Activated CD8-positive, alpha-beta memory T cell treated with anti-CD3 and anti-CD28 coated beads for 48 hours (primary cell): Measurements from ENCODE around the gene RPL9.
A peak's percentile ranks its signal among the peaks of the same experiment; 100 is the strongest.
"Not testable (repeated sequence)": the region's sequence is repeated elsewhere in the genome, so short reads cannot be mapped to it uniquely, and the experiment has no call there.

Experiments
- DNase-seq, 3 experiments: peaks; one replicate each; pipeline ENCODE4 v3.0.0-alpha.2; 2020; ENCODE audit warnings: low read depth in 2 of 3, low spot score in 2 of 3

The RPL9 gene

DNA sequence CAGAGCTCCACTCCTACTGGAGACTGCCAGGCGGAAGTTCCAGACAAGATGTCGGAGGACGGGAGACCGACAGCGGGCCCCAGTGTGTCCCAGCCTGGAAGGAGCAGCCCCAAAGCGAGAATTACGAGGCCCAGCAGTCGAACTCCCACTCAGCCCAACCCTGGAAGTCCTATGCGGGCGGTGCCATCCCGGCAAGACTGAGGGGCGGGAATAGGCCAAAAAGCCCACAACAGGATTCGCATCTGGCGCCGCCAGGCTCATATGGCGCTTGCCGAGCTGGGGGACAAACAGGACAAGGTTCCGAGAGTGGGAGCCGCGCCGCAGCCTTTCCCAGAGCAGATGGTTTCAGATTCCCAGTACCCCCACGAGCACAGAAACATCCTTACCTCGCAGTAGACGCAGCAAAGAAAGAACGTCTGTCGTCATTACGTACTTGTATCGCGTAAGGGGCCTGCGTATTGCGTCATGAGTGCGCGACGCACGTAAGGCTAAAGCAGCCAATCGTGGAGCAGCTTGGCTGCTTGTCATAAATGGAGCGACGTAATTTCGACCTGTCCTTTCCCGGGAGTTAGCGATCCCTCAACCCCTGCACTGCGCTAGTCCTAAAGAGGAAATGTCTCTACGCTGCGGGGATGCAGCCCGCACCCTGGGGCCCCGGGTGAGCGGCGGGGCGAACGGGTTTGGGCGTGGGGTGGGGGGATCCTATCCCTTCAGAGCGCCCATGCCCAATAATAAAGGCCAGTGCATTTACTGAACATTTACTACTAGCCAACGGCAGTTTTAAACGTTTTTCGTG, at the start of gene RPL9, which contains the start of gene LIAS:
Gene RPL9 (minus strand): TSS at position 418 of the 796 bp plus-strand sequence. CDS start 483 bp downstream, outside the sequence.
Gene LIAS (plus strand): TSS at position 552 of the 796 bp plus-strand sequence. CDS start 62 bp downstream, at position 614.
- DNase-seq: peak; percentile 83 to 94 (median 83)

- no peak for DNase-seq
Measured at GRCh38 chr4:39505581-39505980, 46.9 kb upstream of the RPL9 start.

DNA sequence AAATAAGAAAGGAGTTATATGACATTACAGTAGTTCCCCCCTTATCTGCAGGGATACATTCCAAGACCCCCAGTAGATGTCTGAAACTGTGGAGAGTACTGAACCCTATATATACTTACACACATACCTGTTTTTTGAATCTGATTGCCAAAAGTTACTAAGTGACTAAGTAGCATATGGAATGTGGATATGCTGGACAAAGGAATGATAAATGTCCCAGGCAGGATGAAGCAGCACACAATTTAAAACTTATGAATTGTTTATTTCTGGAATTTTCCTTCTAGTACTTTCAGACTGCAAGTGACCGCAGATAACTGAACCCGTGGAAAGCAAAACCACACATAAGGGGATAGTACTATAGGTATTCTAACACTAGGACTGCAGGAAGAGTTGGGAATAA, 45.8 kb upstream of the RPL9 start:
- no peak for DNase-seq

GRCh38 chr4:39502664-39503035, 43.9 kb upstream of the RPL9 start:
- DNase-seq: not testable (repeated sequence)

GRCh38 chr4:39502019-39502663, 43.4 kb upstream of the RPL9 start:
- no peak for DNase-seq

DNA sequence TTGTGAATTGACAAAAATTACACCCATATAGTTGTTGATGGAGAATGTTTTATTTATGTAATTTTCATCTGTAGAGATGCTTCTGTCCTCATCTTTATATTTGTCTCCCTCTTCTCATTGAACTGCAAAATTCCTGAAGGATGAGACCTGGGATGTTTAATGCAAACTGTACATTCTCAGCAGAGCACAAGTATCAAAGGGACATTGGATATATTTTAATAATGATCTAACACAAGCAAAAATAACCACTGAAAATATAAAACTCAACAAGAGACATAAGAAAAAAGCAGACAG, 40.0 kb upstream of the RPL9 start:
- no peak for DNase-seq

- no peak for DNase-seq
Measured at GRCh38 chr4:39497909-39498726, 39.4 kb upstream of the RPL9 start.

GRCh38 chr4:39495446-39496213, 36.9 kb upstream of the RPL9 start:
- no peak for DNase-seq

DNA sequence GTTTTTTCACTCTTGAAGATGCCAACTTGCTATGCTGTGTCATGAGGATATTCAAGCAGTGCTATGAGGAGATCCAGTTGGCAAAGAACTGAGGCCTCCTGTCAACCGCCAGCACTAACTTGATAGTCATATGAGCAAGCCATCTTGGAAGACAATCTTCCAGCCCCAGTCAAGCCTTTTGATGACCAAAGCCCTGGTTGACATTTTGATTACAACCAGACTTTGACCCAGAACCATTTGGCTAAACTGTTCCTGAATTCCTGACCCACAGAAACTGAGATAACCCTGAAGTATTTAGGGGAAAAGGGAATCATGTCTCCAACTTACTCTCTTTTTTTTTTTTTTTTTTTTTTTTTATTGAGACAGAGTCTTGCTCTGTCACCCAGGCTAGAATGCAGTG, 35.6 kb upstream of the RPL9 start:
- no peak for DNase-seq

- DNase-seq: no peak
Measured at GRCh38 chr4:39490322-39490721, 31.6 kb upstream of the RPL9 start.

GRCh38 chr4:39486221-39486804, 27.6 kb upstream of the RPL9 start:
- no peak for DNase-seq

DNA sequence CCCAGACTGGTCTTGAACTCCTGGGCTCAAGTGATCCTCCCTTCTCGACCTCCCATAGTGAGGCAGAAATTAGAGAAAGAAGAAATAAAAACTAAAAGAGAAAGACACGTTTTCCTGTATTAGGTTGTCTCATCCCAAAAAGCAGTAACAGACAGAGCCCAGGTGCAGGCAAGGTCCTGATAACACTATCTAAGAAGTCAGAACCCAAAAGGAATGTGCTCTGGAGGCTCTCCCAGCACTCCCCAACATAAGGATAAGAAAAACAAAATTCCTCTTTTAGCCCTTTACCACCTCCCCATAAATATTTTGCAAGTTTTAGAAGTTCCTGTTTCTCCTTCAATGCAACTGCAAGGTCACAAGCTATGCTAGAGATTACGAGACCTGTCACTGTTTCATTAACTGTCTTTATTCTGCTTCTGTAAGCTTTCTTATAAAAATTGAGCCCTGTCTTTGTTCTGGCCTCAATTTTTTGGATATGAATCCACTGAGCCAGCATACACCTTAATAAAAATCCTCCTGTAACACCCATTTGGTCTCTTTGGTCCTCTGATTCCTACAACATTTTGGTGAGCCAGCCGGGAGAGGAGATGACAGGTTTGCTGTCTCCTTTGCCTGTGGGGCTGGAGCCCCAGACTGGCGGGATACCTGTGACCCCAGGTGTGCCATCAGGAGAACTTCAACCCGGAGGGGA, 26.0 kb upstream of the RPL9 start:
- no peak for DNase-seq

- DNase-seq: no peak
Measured at GRCh38 chr4:39480902-39481695, 22.4 kb upstream of the RPL9 start.

GRCh38 chr4:39480251-39480650, 21.5 kb upstream of the RPL9 start:
- no peak for DNase-seq

DNA sequence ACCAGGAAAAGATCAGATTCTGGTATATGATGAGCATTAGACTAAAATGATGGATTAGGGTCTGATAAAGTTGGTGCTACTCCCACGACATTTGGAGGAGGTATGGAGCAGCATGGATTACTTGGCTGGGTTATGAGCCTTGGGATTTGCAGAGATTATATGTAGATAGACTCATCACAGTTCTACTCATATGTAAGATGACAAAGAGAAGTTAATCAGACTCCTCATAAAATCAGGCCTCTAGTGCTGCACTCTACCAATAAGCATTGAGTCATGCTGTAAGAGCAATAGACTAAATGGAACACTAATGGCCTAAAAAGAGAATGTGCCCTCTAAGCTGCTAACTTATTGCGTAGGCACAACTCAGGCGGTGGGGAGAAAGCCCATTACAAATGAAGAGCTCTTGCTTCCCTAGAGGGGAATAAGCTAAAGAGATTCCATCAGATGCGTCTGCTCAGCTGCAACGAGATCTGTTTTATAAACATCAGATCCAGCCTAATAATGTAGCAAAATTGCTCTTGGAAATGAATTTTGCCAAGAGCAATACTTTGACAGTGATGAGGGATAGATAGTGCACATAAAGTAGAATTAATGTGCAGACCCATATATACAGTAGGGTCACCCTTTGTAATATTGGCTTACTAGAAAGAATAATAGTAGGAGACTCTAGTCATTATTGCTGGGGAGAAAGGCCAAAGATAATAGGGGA, 17.6 kb upstream of the RPL9 start:
- DNase-seq: no peak

GRCh38 chr4:39472396-39472795, 13.7 kb upstream of the RPL9 start:
- no peak for DNase-seq

GRCh38 chr4:39470402-39470801, 11.7 kb upstream of the RPL9 start:
- DNase-seq: no peak

DNA sequence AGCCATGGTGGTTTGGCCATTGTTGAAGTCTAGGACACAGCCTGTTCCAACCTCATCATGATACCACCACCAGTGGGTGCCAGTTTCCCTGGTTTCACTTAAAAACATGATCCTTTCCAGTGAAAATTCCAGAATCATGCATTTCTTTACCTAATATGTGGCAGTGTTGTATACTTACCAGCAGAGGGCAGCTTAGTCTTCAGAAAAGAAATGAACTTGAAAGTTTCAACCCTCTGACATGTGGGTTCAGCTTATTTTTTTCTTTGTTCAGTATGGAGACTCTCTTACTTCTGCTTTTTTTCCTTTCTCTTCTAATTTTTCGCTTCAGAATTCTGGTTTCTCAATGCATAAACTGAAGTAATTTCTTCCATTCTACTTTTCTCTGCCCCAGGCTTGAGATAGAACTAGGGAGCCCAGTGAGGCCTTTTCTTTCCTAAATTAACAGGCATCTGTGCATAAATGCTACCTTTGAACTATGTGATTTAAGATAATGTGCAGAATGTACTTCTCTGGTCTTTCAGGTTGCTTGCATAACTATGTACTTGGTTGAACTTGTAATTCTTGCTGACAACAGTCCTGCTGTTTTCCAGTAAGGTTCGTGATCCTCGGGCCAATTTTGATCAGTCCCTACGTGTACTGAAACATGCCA, 10.8 kb upstream of the RPL9 start:
- DNase-seq: no peak
